OCI-LY7 (cell line): ENCODE data around the gene ERP27. TPM values are rescaled to one million over a fixed set of nuclear protein-coding genes. Genes with fewer than 3 reads are reported as not detected.

Experiments
- BruUV-seq: library from RNA; stranded (reverse); fragments of 400-500 nt; replicated peaks from 2 replicates; lab custom pipeline; 2021; lab: Mats Ljungman, UMichigan
- CTCF ChIA-PET: fragments of 300-600 bp; sonication (Branson Sonifier 250); formaldehyde crosslinking; loops from one replicate; lab custom pipeline; 2022; ENCODE audit warnings: antibody characterized with exemption; ENCODE audit not compliant: unreplicated experiment; lab: Charles Lee
- POLR2A ChIA-PET: fragments of 300-600 bp; sonication (Branson Sonifier 250); formaldehyde crosslinking; loops from one replicate; lab custom pipeline; 2022; ENCODE audit warnings: antibody characterized with exemption; lab: Charles Lee
- DNase-seq: peaks from one replicate; pipeline ENCODE4 v3.0.0-alpha.2; 2015; ENCODE audit warnings: low spot score
- H2AFZ ChIP-seq: fragments of 200-600 bp; sonication (generic), shearing (Covaris generic); 2 replicates; pipeline ENCODE4 v1.6.1; 2014; ENCODE audit warnings: mild to moderate bottlenecking, antibody characterized with exemption, low read length, moderate library complexity
- H3K27ac ChIP-seq: fragments of 200-600 bp; sonication (generic); 2 replicates; pipeline ENCODE4 v1.5.1; 2014; ENCODE audit warnings: mixed run types, low read depth, mild to moderate bottlenecking, moderate library complexity, low read length, inconsistent platforms; ENCODE audit not compliant: poor library complexity, severe bottlenecking
- H3K36me3 ChIP-seq: fragments of 200-600 bp; sonication (generic); 2 replicates; pipeline ENCODE4 v1.6.1; 2014; ENCODE audit warnings: mild to moderate bottlenecking, antibody characterized with exemption, low read length, moderate library complexity, mixed read lengths; ENCODE audit not compliant: insufficient read depth
- H3K4me1 ChIP-seq: fragments of 200-600 bp; sonication (generic); 2 replicates; pipeline ENCODE4 v1.5.1; 2014; ENCODE audit warnings: mild to moderate bottlenecking, low read length; ENCODE audit not compliant: insufficient read depth, poor library complexity, severe bottlenecking
- H3K4me2 ChIP-seq: fragments of 200-600 bp; sonication (generic); 2 replicates; pipeline ENCODE4 v1.6.1; 2014; ENCODE audit warnings: mild to moderate bottlenecking, low read length
- H3K4me3 ChIP-seq: fragments of 200-600 bp; sonication (generic); 2 replicates; pipeline ENCODE4 v1.5.1; 2014; ENCODE audit warnings: mild to moderate bottlenecking, low read depth, low read length; ENCODE audit not compliant: poor library complexity, severe bottlenecking
- H3K79me2 ChIP-seq: fragments of 200-600 bp; sonication (generic); 2 replicates; pipeline ENCODE4 v1.6.1; 2016; ENCODE audit warnings: low read depth, mild to moderate bottlenecking, low read length, moderate library complexity, mixed read lengths; ENCODE audit not compliant: insufficient read depth
- H3K9me2 ChIP-seq: fragments of 200-600 bp; sonication (generic); 2 replicates; pipeline ENCODE4 v1.6.1; 2016; ENCODE audit warnings: mild to moderate bottlenecking, low read length, mixed read lengths; ENCODE audit not compliant: insufficient read depth
- H3K9me3 ChIP-seq: fragments of 200-600 bp; sonication (generic); 2 replicates; pipeline ENCODE4 v1.6.1; 2014; ENCODE audit warnings: mild to moderate bottlenecking, mixed run types, low read length, mixed read lengths
- H4K20me1 ChIP-seq: fragments of 200-600 bp; sonication (generic); 2 replicates; pipeline ENCODE4 v1.6.1; 2014; ENCODE audit warnings: mild to moderate bottlenecking, antibody characterized with exemption, low read length, moderate library complexity, mixed read lengths; ENCODE audit not compliant: insufficient read depth
- CTCF ChIP-seq: fragments of 200-600 bp; sonication (generic); conservative IDR thresholded peaks from 2 replicates; pipeline ENCODE4 v1.5.1; 2014; ENCODE audit warnings: mild to moderate bottlenecking, antibody characterized with exemption, low read length, moderate library complexity, mixed read lengths
- EZH2phosphoT487 ChIP-seq: fragments of 200-600 bp; sonication (generic); IDR thresholded peaks from 2 replicates; pipeline ENCODE4 v1.6.1; 2018; ENCODE audit warnings: low read depth, borderline replicate concordance, mild to moderate bottlenecking, mixed run types, antibody characterized with exemption, low read length, moderate library complexity, mixed read lengths
- intact Hi-C: fragments of 100-400 bp; cut with micrococcal nuclease; formaldehyde crosslinking; loops from one replicate; pipeline ENCODE4 v1.10.0; 2022; ENCODE audit not compliant: unreplicated experiment
- total RNA-seq, 2 experiments: library from RNA; depleted of rRNA in 1 of 2; stranded (reverse); fragments of >200 nt in 1 of 2; shearing (Covaris generic) in 1 of 2; gene quantifications; 2 replicates each; pipeline ENCODE4 v1.2.3, GENCODE V29; 2014 to 2022

The ERP27 gene
- total RNA-seq, 2 experiments from 2014 or later, result 1.7 to 1.9 TPM

GRCh38 chr12:14961466-14962152, 23.3 kb upstream of the ERP27 start, which contains the start of gene ARHGDIB:
Gene ARHGDIB (minus strand): TSS chr12:14961601. CDS start chr12:14950712, 10,889 bp downstream.
- no TSS peak for BruUV-seq
- CTCF ChIA-PET, result interaction anchor here (0.8 kb wide), 1 partner anchor 22 kb away, joined by 3 read pairs; no protein-coding TSS in a partner anchor
- peaks cover 45% of the 10 kb centered on the region for H3K4me1 ChIP-seq
- H3K27ac ChIP-seq, result peak within 1 kb of the TSS; percentile 97
- H3K36me3 ChIP-seq, result peaks cover 37% of the 10 kb centered on the region
- peak within 1 kb of the TSS; percentile 72 for H3K4me3 ChIP-seq
- no peaks in the 10 kb centered on the region for H3K9me2 ChIP-seq
- peaks cover 48% of the 10 kb centered on the region for H3K79me2 ChIP-seq
- TF ChIP-seq CTCF (no peak), EZH2phosphoT487 (no peak)
- H4K20me1 ChIP-seq, result peaks cover 30% of the 10 kb centered on the region
- POLR2A ChIA-PET, result interaction anchor here (0.6 to 5.0 kb wide), 18 partner anchors 9 to 296 kb away, joined by 3 to 36 read pairs (median 3); partner anchors contain the start of genes C12orf60 and PDE6H
- peak; percentile 94 for DNase-seq
- H3K4me2 ChIP-seq, result peak within 1 kb of the TSS; percentile 94
- H2AFZ ChIP-seq, result peak within 1 kb of the TSS; percentile 87
- no peaks in the 10 kb centered on the region for H3K9me3 ChIP-seq
- intact Hi-C loops, result loop anchor here (2.0 to 10.0 kb wide), 4 partner anchors 33 to 804 kb away; a partner anchor contains a TSS

GRCh38 chr12:14960548-14961465, 22.5 kb upstream of the ERP27 start:
- ChIA-PET CTCF (no interaction called here), POLR2A (interaction anchor here (0.6 to 5.0 kb wide), 9 partner anchors 9 to 189 kb away, joined by 3 to 36 read pairs (median 4); partner anchors contain the start of gene PDE6H)
- H3K9me2 ChIP-seq, result no peaks in the 10 kb centered on the region
- TF ChIP-seq CTCF (no peak), EZH2phosphoT487 (no peak)
- peak overlapping the region; percentile 97 for H3K27ac ChIP-seq
- intact Hi-C loops, result loop anchor here (2.0 to 10.0 kb wide), 4 partner anchors 34 to 804 kb away; a partner anchor contains a TSS
- peaks cover 31% of the 10 kb centered on the region for H4K20me1 ChIP-seq
- peak overlapping the region; percentile 72 for H3K4me3 ChIP-seq
- H3K79me2 ChIP-seq, result peaks cover 56% of the 10 kb centered on the region
- H3K4me2 ChIP-seq, result peak overlapping the region; percentile 94
- H3K9me3 ChIP-seq, result no peaks in the 10 kb centered on the region
- H3K4me1 ChIP-seq, result peaks cover 53% of the 10 kb centered on the region
- no peak overlapping the region; the same call in 1 of the 2 replicates for H2AFZ ChIP-seq
- H3K36me3 ChIP-seq, result peaks cover 37% of the 10 kb centered on the region
- DNase-seq, result peak; percentile 42
- no TSS peak for BruUV-seq
